Measurements from ENCODE around the gene KIF16B. TPM values are rescaled to one million over a fixed set of nuclear protein-coding genes. Genes with fewer than 3 reads are reported as not detected.

The KIF16B gene
- total and polyA plus RNA-seq, 2 experiments from 2014 or later = 9.3 to 21.8 TPM

- no peaks in the 10 kb centered on the region for H3K9me3 ChIP-seq (ENCODE audit: low read depth)
- H3K4me1 ChIP-seq (ENCODE audit: insufficient read depth) = peaks cover 5% of the 10 kb centered on the region
- DNase-seq (ENCODE audit: low spot score) = no peak
- 97% methylated on average over 1 of the region's 1 CpG for WGBS (ENCODE audit: low lambda C conversion rate, missing lambda C conversion rate)
- H4K20me1 ChIP-seq (ENCODE audit: insufficient read depth, poor library complexity, severe bottlenecking) = no peaks in the 10 kb centered on the region
- no peaks in the 10 kb centered on the region for H3K9me2 ChIP-seq (replicated peaks; ENCODE audit: insufficient read depth)
- H3K27me3 ChIP-seq = no peaks in the 10 kb centered on the region
- no peak overlapping the region for H3K4me2 ChIP-seq
- TF ChIP-seq EZH2 (IDR thresholded peaks at IDR 0.05; ENCODE audit: borderline replicate concordance) (no peak), EZH2phosphoT487 (IDR thresholded peaks at IDR 0.05; ENCODE audit: low read depth, severe bottlenecking, unreplicated experiment) (no peak), CTCF (IDR thresholded peaks at IDR 0.05; ENCODE audit: poor library complexity) (no peak)
- H2AFZ ChIP-seq = no peak overlapping the region
- no peak overlapping the region for H3K27ac ChIP-seq
- H3K4me3 ChIP-seq = no peak overlapping the region
- H3K36me3 ChIP-seq (replicated peaks; ENCODE audit: insufficient read depth, low read depth) = no peaks in the 10 kb centered on the region
- H3K79me2 ChIP-seq = no peaks in the 10 kb centered on the region
These were observed 79.8 kb downstream of the KIF16B start for GRCh38 chr20:16493486-16493885.

- Histone ChIP-seq H4K20me1 (ENCODE audit: insufficient read depth, poor library complexity, severe bottlenecking) (no peaks in the 10 kb centered on the region), H3K9me2 (replicated peaks; ENCODE audit: insufficient read depth) (no peaks in the 10 kb centered on the region), H3K4me3 (no peak overlapping the region), H3K79me2 (no peaks in the 10 kb centered on the region), H3K4me2 (no peak overlapping the region), H3K27ac (no peak overlapping the region), H3K36me3 (replicated peaks; ENCODE audit: insufficient read depth, low read depth) (no peaks in the 10 kb centered on the region), H3K4me1 (ENCODE audit: insufficient read depth) (peaks cover 5% of the 10 kb centered on the region), H3K27me3 (no peaks in the 10 kb centered on the region), H2AFZ (no peak overlapping the region), H3K9me3 (ENCODE audit: low read depth) (no peaks in the 10 kb centered on the region)
- TF ChIP-seq CTCF (IDR thresholded peaks at IDR 0.05; ENCODE audit: poor library complexity) (no peak), EZH2 (IDR thresholded peaks at IDR 0.05; ENCODE audit: borderline replicate concordance) (no peak), EZH2phosphoT487 (IDR thresholded peaks at IDR 0.05; ENCODE audit: low read depth, severe bottlenecking, unreplicated experiment) (no peak)
- 84% methylated on average over 7 of the region's 7 CpGs for WGBS (ENCODE audit: low lambda C conversion rate, missing lambda C conversion rate)
- DNase-seq (ENCODE audit: low spot score) = no peak
These were observed 81.8 kb downstream of the KIF16B start for GRCh38 chr20:16491294-16491905.

- no peaks in the 10 kb centered on the region for H3K9me3 ChIP-seq (ENCODE audit: low read depth)
- no peak for TF ChIP-seq EZH2 (IDR thresholded peaks at IDR 0.05; ENCODE audit: borderline replicate concordance)
- no peak for TF ChIP-seq CTCF (IDR thresholded peaks at IDR 0.05; ENCODE audit: poor library complexity)
- TF ChIP-seq EZH2phosphoT487 (IDR thresholded peaks at IDR 0.05; ENCODE audit: low read depth, severe bottlenecking, unreplicated experiment) = no peak
- no peaks in the 10 kb centered on the region for H3K36me3 ChIP-seq (replicated peaks; ENCODE audit: insufficient read depth, low read depth)
- H3K79me2 ChIP-seq = no peaks in the 10 kb centered on the region
- no peaks in the 10 kb centered on the region for H4K20me1 ChIP-seq (ENCODE audit: insufficient read depth, poor library complexity, severe bottlenecking)
- H3K27me3 ChIP-seq = no peaks in the 10 kb centered on the region
- WGBS (ENCODE audit: low lambda C conversion rate, missing lambda C conversion rate) = 83% methylated on average over 3 of the region's 3 CpGs
- H3K4me2 ChIP-seq = no peak overlapping the region
- no peak overlapping the region for H3K4me3 ChIP-seq
- no peak overlapping the region for H3K27ac ChIP-seq
- no peak for DNase-seq (ENCODE audit: low spot score)
- no peak overlapping the region for H2AFZ ChIP-seq
- H3K4me1 ChIP-seq (ENCODE audit: insufficient read depth) = peaks cover 5% of the 10 kb centered on the region
- H3K9me2 ChIP-seq (replicated peaks; ENCODE audit: insufficient read depth) = no peaks in the 10 kb centered on the region
These were observed 82.6 kb downstream of the KIF16B start for GRCh38 chr20:16490696-16491095.

Measured in hepatocyte (in vitro differentiated cells).